ENCODE data around the gene ZBTB42. TPM values are rescaled to one million over a fixed set of nuclear protein-coding genes. Genes with fewer than 3 reads are reported as not detected.

ZBTB42 gene
- polyA plus RNA-seq, 1 donor (not counting 4 experiments of a cell fraction or from before 2014, with no cell fraction given), result 0.50 TPM

DNA sequence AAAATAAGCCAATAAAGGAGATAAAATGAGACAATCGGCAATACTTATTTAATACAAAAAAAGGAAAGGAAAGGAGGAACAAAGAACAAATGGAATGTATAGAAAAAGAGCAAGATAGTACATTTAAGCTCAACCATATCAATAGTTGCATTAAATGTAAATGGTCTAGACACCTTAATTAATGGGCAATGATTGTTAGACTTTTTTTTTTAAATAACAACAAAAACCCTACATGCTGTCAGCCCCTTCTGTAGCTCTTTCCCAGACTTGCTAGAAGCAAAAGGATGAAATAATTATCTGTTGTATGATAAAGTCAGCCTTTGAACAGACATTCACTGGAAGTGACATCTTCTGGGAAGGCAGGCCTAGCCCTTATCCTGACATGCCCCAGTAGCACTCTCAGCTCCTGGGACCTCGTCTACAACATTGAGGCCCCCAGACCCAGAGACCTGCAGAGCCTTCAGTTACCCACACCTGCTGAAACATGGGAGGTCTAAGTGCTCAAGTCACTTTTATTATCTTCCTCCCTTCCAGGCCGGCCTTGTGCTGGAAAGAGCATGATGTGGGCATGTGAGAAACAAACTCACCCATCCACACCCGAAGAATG is 34.5 kb upstream of the ZBTB42 start:
- no peak overlapping the region for H3K4me3 ChIP-seq (ENCODE audit: control insufficient read depth in 2 of 3, extremely low read depth in 1 of 3, insufficient read depth in 2 of 3, low read depth in 1 of 3, low read length in 3 of 3)
- H2AFZ ChIP-seq (ENCODE audit: control insufficient read depth, low read length), result no peak overlapping the region
- no peaks in the 10 kb centered on the region for H3K9me3 ChIP-seq (ENCODE audit: control insufficient read depth, low read depth, low read length)
- no peaks in the 10 kb centered on the region for H3K79me2 ChIP-seq (ENCODE audit: control insufficient read depth, insufficient read depth, low read length)
- no peaks in the 10 kb centered on the region for H4K20me1 ChIP-seq (ENCODE audit: control insufficient read depth, extremely low read depth, insufficient read depth, low read length)
- H3K9me1 ChIP-seq (ENCODE audit: control insufficient read depth, extremely low read depth, insufficient read depth, low read length), result no peaks in the 10 kb centered on the region
- H3K4me1 ChIP-seq (ENCODE audit: control insufficient read depth, extremely low read depth, insufficient read depth, low read length), result no peaks in the 10 kb centered on the region
- no peak overlapping the region for H3K27ac ChIP-seq (ENCODE audit: control insufficient read depth, insufficient read depth, low read length)
- DNase-seq (ENCODE audit: low read depth, low spot score) (no peak), FAIRE-seq (no peak)
- no peak overlapping the region for H3K4me2 ChIP-seq (ENCODE audit: control insufficient read depth, extremely low read depth, insufficient read depth, low read depth, low read length)
- peaks cover 5 to 7% of the 10 kb centered on the region in 2 experiments for H3K36me3 ChIP-seq (ENCODE audit: control insufficient read depth in 2 of 2, extremely low read depth in 1 of 2, insufficient read depth in 2 of 2, low read length in 2 of 2)
- no peak for TF ChIP-seq EZH2 (IDR thresholded peaks at IDR 0.05; ENCODE audit: low read length)
- TF ChIP-seq CTCF (optimal IDR thresholded peaks at IDR 0.05 in 1 of 3, IDR thresholded peaks at IDR 0.05 in 1 of 3, conservative IDR thresholded peaks at IDR 0.05 in 1 of 3; ENCODE audit: extremely low read depth in 1 of 3, insufficient read depth in 2 of 3, low read length in 3 of 3), result no peak
- no peaks in the 10 kb centered on the region for H3K27me3 ChIP-seq (ENCODE audit: control insufficient read depth, extremely low read depth, insufficient read depth, low read length)
- H3K9ac ChIP-seq (ENCODE audit: control insufficient read depth, extremely low read depth, insufficient read depth, low read length), result no peak overlapping the region
- dilution Hi-C loops (cut with MboI; ENCODE audit: extremely low pct_ligation_motif_present, low sequenced_read_pairs), result no loop called here

GRCh38 chr14:104766863-104767633 is 33.9 kb upstream of the ZBTB42 start:
- Histone ChIP-seq H3K4me2 (ENCODE audit: control insufficient read depth, extremely low read depth, insufficient read depth, low read depth, low read length) (no peak overlapping the region), H4K20me1 (ENCODE audit: control insufficient read depth, extremely low read depth, insufficient read depth, low read length) (no peaks in the 10 kb centered on the region), H3K27ac (ENCODE audit: control insufficient read depth, insufficient read depth, low read length) (no peak overlapping the region), H3K9ac (ENCODE audit: control insufficient read depth, extremely low read depth, insufficient read depth, low read length) (no peak overlapping the region), H2AFZ (ENCODE audit: control insufficient read depth, low read length) (no peak overlapping the region), H3K9me1 (ENCODE audit: control insufficient read depth, extremely low read depth, insufficient read depth, low read length) (no peaks in the 10 kb centered on the region), H3K4me1 (ENCODE audit: control insufficient read depth, extremely low read depth, insufficient read depth, low read length) (no peaks in the 10 kb centered on the region), H3K27me3 (ENCODE audit: control insufficient read depth, extremely low read depth, insufficient read depth, low read length) (no peaks in the 10 kb centered on the region), H3K4me3 (ENCODE audit: control insufficient read depth in 2 of 3, extremely low read depth in 1 of 3, insufficient read depth in 2 of 3, low read depth in 1 of 3, low read length in 3 of 3) (no peak overlapping the region), H3K79me2 (ENCODE audit: control insufficient read depth, insufficient read depth, low read length) (no peaks in the 10 kb centered on the region), H3K36me3 (ENCODE audit: control insufficient read depth in 2 of 2, extremely low read depth in 1 of 2, insufficient read depth in 2 of 2, low read length in 2 of 2) (peaks cover 9 to 14% of the 10 kb centered on the region in 2 experiments), H3K9me3 (ENCODE audit: control insufficient read depth, low read depth, low read length) (no peaks in the 10 kb centered on the region)
- no peak for DNase-seq (ENCODE audit: low read depth, low spot score)
- dilution Hi-C loops (cut with MboI; ENCODE audit: extremely low pct_ligation_motif_present, low sequenced_read_pairs), result no loop called here
- TF ChIP-seq EZH2 (IDR thresholded peaks at IDR 0.05; ENCODE audit: low read length) (no peak), CTCF (optimal IDR thresholded peaks at IDR 0.05 in 1 of 3, IDR thresholded peaks at IDR 0.05 in 1 of 3, conservative IDR thresholded peaks at IDR 0.05 in 1 of 3; ENCODE audit: extremely low read depth in 1 of 3, insufficient read depth in 2 of 3, low read length in 3 of 3) (no peak)
- FAIRE-seq, result no peak
